ENCODE measurements around the gene C2orf66.

DNA sequence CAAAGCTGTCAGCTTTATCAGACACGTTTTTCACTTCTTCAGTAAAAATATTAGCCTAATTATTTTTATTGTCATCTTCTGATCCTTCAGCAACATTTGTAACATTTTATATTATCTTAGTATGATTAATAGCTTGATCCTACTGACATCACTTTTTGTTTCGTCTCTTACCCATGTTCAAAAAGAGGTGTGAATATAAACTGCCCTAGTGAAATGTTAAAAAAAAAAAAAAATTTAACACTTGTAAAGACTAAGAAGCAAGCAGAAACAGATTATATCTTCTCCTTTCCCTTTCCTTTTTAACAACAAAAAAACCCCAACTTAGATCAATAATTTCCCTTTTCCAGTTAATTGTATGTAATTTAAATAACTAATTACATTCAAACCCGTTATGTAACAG is 36.2 kb upstream of the C2orf66 start:
- TF ChIP-seq, protein P1, sequence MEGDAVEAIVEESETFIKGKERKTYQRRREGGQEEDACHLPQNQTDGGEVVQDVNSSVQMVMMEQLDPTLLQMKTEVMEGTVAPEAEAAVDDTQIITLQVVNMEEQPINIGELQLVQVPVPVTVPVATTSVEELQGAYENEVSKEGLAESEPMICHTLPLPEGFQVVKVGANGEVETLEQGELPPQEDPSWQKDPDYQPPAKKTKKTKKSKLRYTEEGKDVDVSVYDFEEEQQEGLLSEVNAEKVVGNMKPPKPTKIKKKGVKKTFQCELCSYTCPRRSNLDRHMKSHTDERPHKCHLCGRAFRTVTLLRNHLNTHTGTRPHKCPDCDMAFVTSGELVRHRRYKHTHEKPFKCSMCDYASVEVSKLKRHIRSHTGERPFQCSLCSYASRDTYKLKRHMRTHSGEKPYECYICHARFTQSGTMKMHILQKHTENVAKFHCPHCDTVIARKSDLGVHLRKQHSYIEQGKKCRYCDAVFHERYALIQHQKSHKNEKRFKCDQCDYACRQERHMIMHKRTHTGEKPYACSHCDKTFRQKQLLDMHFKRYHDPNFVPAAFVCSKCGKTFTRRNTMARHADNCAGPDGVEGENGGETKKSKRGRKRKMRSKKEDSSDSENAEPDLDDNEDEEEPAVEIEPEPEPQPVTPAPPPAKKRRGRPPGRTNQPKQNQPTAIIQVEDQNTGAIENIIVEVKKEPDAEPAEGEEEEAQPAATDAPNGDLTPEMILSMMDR (IDR thresholded peaks at IDR 0.05; ENCODE audit: poor library complexity) = no peak
- no peak for TF ChIP-seq EZH2phosphoT487 (IDR thresholded peaks at IDR 0.05; ENCODE audit: low read depth, severe bottlenecking, unreplicated experiment)
- no peak for TF ChIP-seq EZH2 (IDR thresholded peaks at IDR 0.05; ENCODE audit: borderline replicate concordance)

All from hepatocyte (in vitro differentiated cells).